Type B pancreatic cell (in vitro differentiated cells): ENCODE results near the gene MPV17L2. TPM values are rescaled to one million over a fixed set of nuclear protein-coding genes. Genes with fewer than 3 reads are reported as not detected.

Experiments
- DNase-seq: peaks from one replicate; pipeline ENCODE4 v3.0.0; 2021; ENCODE audit warnings: mixed read lengths; ENCODE audit not compliant: unreplicated experiment; ENCODE audit errors: extremely low spot score
- H3K27ac Mint-ChIP-seq: 2 replicates; pipeline ENCODE4 v1.8.0; 2021; ENCODE audit warnings: mild to moderate bottlenecking, mixed read lengths
- H3K27me3 Mint-ChIP-seq: 2 replicates; pipeline ENCODE4 v1.8.0; 2021; ENCODE audit warnings: mixed read lengths
- H3K36me3 Mint-ChIP-seq: 2 replicates; pipeline ENCODE4 v1.8.0; 2021; ENCODE audit warnings: mixed read lengths
- H3K4me1 Mint-ChIP-seq: one replicate; pipeline ENCODE4 v1.8.0; 2021; ENCODE audit warnings: mixed read lengths; ENCODE audit not compliant: unreplicated experiment
- H3K4me3 Mint-ChIP-seq: 2 replicates; pipeline ENCODE4 v1.8.0; 2021; ENCODE audit warnings: mild to moderate bottlenecking, mixed read lengths
- H3K9me3 Mint-ChIP-seq: 2 replicates; pipeline ENCODE4 v1.8.0; 2021; ENCODE audit warnings: mixed read lengths
- total RNA-seq: library from RNA; stranded (reverse); gene quantifications from 2 replicates; pipeline ENCODE4 v1.2.1, GENCODE V29; 2021; ENCODE audit warnings: low replicate concordance
- TF ChIP-seq, protein P1 (sequence below): fragments of 200-600 bp; sonication (generic); conservative IDR thresholded peaks from 2 replicates; pipeline ENCODE4 v1.5.0; 2021; ENCODE audit warnings: antibody characterized with exemption, mild to moderate bottlenecking

MPV17L2 gene
- total RNA-seq, 1 donor from 2014 or later: 11.6 TPM

DNA sequence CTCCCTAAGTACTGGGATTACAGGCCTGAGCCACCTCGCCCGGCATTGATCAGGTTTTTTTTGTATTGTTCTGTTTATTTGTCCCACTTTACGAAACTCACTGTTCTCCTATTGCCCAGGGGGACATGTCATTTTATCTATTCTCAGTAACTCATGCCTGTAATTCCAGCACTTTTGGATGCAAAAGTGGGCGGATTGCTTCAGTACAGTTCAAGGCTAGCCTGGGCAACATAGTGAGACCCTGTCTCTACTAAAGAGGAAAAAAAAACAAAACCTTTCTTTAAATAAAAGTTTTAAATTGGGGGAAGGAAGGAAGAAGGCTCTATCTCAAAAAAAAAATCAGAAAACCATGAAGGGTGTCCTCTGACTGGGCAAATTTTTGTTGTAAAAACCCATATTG, 2.7 kb upstream of the MPV17L2 start:
- Mint-ChIP-seq H3K27ac (no peak overlapping the region), H3K4me3 (no peak overlapping the region)

DNA sequence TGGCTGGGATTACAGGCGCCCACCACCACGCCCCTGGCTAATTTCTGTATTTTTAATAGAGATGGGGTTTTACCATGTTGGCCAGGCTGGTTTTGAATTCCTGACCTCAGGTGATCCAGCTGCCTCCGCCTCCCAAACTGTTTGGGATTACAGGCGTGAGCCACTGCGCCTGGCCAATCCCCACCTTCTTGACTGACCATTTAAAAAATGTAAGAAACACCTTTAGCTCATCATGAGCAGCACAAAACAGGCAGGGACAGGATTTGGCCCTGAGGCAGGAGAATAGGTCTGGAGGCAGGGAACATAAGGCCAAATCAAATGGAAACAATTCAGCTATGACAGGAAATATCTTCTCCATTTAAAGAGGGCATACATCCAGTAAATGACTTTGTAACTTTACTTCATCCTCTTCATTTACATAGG, 1.4 kb upstream of the MPV17L2 start:
- Mint-ChIP-seq H3K4me3 (peak overlapping the region; percentile 93), H3K27ac (peak overlapping the region; percentile 91), H3K9me3 (no peaks in the 10 kb centered on the region)

More for the DNA sequence above, 2.7 kb upstream of the MPV17L2 start:
- peaks cover 3% of the 10 kb centered on the region for H3K27me3 Mint-ChIP-seq
- H3K36me3 Mint-ChIP-seq: no peaks in the 10 kb centered on the region
- no peaks in the 10 kb centered on the region for H3K9me3 Mint-ChIP-seq
- H3K4me1 Mint-ChIP-seq: peaks cover 12% of the 10 kb centered on the region
- no peak for DNase-seq
- TF ChIP-seq, protein P1, sequence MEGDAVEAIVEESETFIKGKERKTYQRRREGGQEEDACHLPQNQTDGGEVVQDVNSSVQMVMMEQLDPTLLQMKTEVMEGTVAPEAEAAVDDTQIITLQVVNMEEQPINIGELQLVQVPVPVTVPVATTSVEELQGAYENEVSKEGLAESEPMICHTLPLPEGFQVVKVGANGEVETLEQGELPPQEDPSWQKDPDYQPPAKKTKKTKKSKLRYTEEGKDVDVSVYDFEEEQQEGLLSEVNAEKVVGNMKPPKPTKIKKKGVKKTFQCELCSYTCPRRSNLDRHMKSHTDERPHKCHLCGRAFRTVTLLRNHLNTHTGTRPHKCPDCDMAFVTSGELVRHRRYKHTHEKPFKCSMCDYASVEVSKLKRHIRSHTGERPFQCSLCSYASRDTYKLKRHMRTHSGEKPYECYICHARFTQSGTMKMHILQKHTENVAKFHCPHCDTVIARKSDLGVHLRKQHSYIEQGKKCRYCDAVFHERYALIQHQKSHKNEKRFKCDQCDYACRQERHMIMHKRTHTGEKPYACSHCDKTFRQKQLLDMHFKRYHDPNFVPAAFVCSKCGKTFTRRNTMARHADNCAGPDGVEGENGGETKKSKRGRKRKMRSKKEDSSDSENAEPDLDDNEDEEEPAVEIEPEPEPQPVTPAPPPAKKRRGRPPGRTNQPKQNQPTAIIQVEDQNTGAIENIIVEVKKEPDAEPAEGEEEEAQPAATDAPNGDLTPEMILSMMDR: no peak

DNA sequence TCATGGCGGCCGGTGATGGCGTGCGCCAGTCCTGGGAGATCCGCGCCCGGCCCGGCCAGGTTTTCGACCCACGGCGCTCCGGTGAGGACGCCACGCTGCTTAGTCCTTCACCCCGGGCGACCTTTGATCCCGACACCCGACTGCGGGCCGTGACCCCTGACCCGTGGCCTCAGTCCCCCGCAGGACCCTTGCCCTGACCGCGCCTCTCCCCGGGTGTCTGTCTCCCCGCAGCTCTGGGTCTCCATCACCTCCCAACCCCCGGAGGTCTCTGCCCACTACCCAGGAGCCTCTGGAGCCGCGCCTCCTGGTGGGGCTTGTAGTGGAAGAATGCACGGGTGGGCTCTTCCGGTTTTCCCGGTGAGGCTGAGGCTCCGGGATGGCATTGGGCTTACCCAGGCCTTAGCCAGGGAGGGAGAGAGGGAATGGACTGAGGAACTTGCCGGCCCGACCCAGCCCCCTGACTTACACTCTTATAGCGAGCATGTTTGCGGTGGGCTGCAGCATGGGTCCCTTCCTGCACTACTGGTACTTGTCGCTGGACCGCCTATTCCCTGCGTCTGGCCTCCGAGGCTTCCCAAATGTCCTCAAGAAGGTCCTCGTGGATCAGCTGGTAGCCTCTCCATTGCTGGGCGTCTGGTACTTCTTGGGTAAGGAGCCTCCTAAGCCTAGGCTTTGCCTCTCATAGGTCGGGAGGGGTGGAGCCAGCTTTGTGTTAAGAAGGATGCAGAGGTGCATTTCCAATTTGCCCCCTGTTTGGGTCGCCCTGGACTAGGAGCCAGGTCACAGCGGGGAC, 566 bp downstream of the MPV17L2 start:
- no peaks in the 10 kb centered on the region for H3K27me3 Mint-ChIP-seq
- H3K4me1 Mint-ChIP-seq: peaks cover 12% of the 10 kb centered on the region
- no peak for DNase-seq
- peak overlapping the region; percentile 93 for H3K4me3 Mint-ChIP-seq
- H3K9me3 Mint-ChIP-seq: no peaks in the 10 kb centered on the region
- peaks cover 7% of the 10 kb centered on the region for H3K36me3 Mint-ChIP-seq
- peak overlapping the region; percentile 91 for H3K27ac Mint-ChIP-seq
- TF ChIP-seq, protein P1: no peak

More for the DNA sequence above, 1.4 kb upstream of the MPV17L2 start:
- no peaks in the 10 kb centered on the region for H3K36me3 Mint-ChIP-seq
- H3K4me1 Mint-ChIP-seq: peaks cover 12% of the 10 kb centered on the region
- no peak for DNase-seq
- H3K27me3 Mint-ChIP-seq: no peaks in the 10 kb centered on the region
- TF ChIP-seq, protein P1: no peak

DNA sequence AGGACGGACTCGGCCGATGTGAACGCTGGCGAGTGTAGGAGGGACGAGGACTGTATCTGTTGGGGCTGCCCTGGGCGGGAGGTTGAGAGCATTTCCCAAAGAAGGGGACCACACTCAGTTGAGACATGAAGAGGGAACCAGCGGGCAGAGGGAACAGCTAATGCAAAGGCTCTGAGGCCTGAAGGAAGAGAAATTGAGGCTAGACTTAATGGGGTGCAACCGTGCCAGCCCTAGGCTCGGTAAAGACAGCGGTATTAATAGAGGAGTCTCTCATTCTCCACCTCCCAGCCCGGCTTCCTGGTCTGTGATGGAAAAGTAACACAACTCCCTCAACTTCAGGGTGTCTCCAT, 1.1 kb downstream of the MPV17L2 start:
- H3K9me3 Mint-ChIP-seq: no peaks in the 10 kb centered on the region
- DNase-seq: no peak
- peaks cover 8% of the 10 kb centered on the region for H3K36me3 Mint-ChIP-seq
- no peaks in the 10 kb centered on the region for H3K27me3 Mint-ChIP-seq
- H3K4me3 Mint-ChIP-seq: peak overlapping the region; percentile 93
- TF ChIP-seq, protein P1: no peak
- H3K27ac Mint-ChIP-seq: peak overlapping the region; percentile 72
- H3K4me1 Mint-ChIP-seq: peaks cover 12% of the 10 kb centered on the region

DNA sequence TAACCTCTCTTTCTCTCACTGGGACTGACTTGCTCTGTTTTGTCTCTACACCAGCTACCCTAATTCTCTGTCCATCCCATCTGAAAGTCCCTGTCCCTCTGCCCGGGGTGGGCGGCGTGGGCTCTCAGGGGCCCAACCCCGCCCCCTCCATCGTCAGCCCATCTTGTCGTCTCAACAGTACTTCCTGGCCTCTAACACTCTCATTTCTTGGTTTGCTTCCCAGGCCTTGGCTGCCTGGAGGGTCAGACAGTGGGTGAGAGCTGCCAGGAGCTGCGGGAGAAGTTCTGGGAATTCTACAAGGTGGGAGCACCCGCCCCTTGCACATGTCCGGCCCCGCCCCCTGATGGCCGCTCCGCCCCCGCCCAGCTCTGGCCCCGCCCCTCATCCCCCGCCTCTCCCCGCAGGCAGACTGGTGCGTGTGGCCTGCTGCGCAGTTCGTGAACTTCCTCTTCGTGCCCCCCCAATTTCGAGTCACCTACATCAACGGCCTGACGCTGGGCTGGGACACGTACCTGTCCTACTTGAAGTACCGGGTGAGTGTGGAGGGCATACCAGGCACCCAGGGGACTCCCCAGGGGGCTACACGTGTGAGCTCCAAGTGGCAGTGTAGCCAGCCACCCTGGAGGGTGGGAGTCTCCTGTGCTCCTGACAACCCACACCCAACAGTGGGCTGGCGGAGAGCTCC, 1.7 kb downstream of the MPV17L2 start:
- Mint-ChIP-seq H3K27ac (no peak overlapping the region), H3K4me3 (peak overlapping the region; percentile 93), H3K4me1 (peaks cover 12% of the 10 kb centered on the region), H3K27me3 (no peaks in the 10 kb centered on the region), H3K36me3 (peaks cover 8% of the 10 kb centered on the region), H3K9me3 (no peaks in the 10 kb centered on the region)
- TF ChIP-seq, protein P1: no peak
- DNase-seq: no peak
